ENCODE measurements around the gene CGB7.
"Not testable (repeated sequence)": the region's sequence is repeated elsewhere in the genome, so short reads cannot be mapped to it uniquely, and the experiment has no call there.

The CGB7 gene

DNA sequence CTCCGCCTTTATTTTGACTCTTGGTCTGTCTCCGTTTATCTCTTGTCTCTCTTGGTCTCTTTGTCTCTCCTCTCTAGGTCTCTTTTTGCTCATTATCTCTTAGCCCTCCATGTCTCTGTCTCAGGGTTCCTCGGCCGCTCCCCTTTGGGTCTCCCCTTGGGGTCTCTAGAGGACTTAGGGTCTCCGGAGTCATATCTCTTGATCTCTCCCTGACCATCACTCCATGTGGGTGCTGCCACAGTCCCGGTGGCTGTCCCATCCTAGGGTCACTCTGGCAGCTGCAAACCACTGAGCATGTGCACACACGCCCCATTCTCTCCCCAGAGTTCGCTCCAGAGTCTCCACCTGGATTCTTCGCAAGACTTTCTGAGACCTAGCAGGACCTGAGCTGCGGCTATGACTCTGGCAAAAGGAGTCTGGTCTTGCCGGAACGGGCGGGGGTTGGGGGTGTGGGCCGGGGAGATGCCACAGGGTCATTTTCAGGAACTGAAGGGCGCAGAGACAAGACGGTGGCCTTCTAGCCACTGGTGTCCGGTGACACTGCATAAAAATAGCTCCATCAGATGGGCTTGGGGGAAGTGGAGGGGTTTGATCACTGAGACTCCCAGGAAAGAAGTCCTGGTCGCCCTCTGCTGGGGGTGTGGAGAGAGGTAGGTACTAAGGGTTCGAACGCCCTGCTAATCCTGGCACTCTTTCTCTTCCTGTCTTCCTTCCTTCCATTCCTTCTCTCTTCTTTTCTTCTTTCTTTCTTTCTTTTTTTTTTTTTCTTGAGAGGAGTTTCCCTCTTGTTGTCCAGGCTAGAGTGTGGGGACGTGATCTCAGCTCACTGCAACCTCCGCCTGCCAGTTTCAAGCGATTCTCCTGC lies 16.2 kb upstream of the CGB7 start:
- no peak for DNase-seq

GRCh38 chr19:49071860-49072547 lies 14.5 kb upstream of the CGB7 start:
- DNase-seq, result peak; percentile 22

GRCh38 chr19:49070416-49070815 lies 12.9 kb upstream of the CGB7 start:
- DNase-seq, result no peak

DNA sequence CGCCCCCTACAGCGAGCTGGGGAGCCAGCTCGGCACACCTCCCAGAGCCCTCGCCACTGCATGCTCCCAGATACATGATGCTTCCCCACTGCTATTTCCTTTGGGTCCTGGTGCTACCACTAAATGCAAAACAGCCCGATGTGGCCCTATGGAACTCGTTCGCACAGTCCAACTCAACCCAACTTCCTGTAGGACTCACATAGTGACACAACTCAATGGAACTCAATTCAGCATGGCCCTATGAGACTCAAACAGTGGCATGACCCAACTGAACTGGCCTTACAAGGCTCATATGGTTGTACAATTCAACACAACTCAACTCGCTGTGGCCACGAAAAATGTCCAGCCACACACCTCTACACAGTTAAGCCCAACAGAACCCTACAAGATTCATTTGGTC lies 11.5 kb upstream of the CGB7 start:
- no peak for DNase-seq

DNA sequence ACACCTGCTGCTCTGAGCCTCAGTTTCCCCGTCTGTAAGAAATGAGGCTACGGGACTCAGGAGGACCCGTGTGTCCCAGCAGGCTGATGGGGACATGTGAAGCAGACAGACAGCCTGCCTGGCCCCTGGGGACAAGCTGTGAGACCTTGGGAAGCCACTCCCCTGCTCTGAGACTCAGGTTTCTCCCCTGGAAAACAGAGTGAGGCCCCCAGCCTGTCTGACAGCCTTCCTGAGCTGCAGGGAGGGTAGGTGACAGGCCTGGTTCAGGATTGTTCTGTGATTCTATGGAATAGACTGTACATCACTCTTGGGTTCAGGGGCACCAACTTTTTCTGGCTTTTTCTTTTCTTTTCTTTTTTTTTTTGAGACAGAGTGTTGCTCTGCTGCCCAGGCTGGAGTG lies 10.0 kb upstream of the CGB7 start:
- no peak for DNase-seq

- DNase-seq, result no peak
Measured at GRCh38 chr19:49065905-49066512, 8.5 kb upstream of the CGB7 start.

- DNase-seq, result no peak
Measured at GRCh38 chr19:49064768-49065611, 7.4 kb upstream of the CGB7 start, which contains the start of gene NTF4. NTF4 (minus strand) TSS chr19:49064818; CDS start chr19:49061997, 2,821 bp downstream.

DNA sequence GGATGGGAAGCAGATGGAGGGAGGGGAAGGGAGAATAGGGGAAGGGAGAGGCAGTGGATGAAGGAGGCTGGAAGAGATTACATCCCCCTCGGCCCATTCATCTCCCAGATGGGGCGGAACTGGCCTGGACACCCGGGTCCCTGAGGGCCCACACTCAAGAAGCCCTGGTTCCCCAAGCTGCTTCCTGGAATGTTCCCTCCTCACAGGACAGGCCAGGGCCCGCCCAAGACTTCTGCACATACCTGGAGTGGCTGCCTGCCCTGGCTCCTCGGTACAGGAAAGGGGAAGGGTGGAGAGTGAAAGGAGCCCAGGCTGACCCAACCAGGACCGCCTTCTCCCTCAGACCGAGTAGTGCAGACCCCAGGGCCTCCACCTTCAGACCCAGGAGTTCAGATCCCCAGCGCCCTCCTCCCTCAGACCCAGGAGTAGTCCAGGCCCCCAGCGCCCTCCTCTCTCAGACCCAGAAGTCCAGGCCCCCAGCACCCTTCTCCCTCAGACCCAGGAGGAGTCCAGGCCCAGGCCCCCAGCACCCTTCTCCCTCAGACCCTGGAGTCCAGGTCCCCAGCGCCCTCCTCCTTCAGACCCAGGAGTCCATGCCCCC lies 6.6 kb upstream of the CGB7 start:
- DNase-seq, result no peak

DNA sequence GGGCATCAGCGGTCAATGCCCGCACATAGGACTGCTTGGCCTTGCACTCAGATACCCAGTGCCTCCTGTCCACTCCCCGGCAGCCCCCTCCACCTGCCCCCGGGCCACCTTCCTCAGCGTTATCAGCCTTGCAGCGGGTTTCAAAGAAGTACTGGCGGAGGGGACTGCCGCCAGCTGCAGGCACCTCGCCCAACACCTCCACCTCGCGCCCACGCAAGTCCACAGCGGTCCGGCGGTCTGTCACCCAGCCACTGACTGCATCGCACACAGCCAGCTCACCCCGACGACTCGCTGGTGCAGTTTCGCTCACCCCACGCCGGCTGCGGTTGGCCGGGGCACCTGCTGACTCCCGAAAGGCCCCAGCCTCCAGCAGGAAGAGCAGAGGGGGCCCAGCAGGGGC lies 3.9 kb upstream of the CGB7 start:
- DNase-seq, result no peak

DNA sequence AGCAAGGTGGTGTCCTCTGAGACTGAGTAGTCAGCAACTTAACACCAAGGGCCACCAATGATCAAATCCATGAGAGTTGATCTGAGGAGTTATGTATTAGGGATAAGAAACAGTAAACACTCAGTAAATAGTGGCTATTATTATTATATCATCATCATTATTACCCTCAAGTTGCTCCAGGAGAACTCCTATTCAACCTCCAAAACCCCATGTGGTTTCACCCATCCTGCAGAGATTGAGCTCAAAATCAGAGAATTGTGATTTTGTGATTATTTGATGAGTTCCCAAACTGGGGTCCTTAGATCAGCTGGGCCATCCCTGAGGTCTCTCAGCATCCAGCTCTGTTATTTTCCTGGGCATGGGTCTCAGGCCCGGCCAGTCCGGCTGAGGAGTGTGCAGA lies 3.5 kb upstream of the CGB7 start:
- DNase-seq, result no peak

- no peak for DNase-seq
Measured at GRCh38 chr19:49059053-49059452, 1.5 kb upstream of the CGB7 start.

- DNase-seq, result no peak
Measured at GRCh38 chr19:49058562-49058961, 1.0 kb upstream of the CGB7 start.

DNA sequence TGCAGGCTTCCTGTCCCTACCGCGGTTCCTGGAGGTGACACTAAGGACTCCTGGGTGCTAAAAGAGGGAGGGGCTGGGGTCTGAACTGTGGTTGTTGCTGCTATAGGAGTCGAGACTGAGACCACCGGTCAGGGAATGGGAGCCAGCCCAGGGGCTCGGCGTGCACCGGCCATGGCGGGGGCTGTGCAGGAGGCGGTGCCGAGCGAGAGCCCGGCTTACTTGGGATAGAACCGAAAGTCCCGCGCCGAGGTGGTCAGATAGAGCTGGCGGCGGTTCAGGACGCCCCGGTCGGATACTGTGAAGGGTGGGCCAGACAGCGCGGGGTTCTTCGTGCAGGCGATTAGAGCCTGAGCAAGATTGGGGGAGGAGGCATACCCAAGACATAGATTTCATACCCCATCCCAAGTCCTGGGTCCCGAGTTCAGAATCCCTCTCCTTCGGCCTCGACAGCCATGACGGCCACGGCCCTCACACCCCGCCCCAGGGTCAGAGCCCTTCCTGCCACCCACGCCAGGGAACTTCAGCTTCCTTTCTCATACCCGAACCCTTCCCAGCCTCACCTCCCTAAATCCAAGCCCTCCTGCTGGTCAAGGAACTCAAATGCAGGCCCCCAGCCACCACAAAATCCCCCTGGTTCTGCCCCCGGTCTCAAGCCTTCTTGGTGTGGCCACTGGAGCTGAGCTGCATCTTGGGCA lies 500 bp downstream of the CGB7 start:
- DNase-seq, result not testable (repeated sequence)

GRCh38 chr19:49056101-49056901 lies 1.2 kb downstream of the CGB7 start:
- peak; percentile 44 for DNase-seq

DNA sequence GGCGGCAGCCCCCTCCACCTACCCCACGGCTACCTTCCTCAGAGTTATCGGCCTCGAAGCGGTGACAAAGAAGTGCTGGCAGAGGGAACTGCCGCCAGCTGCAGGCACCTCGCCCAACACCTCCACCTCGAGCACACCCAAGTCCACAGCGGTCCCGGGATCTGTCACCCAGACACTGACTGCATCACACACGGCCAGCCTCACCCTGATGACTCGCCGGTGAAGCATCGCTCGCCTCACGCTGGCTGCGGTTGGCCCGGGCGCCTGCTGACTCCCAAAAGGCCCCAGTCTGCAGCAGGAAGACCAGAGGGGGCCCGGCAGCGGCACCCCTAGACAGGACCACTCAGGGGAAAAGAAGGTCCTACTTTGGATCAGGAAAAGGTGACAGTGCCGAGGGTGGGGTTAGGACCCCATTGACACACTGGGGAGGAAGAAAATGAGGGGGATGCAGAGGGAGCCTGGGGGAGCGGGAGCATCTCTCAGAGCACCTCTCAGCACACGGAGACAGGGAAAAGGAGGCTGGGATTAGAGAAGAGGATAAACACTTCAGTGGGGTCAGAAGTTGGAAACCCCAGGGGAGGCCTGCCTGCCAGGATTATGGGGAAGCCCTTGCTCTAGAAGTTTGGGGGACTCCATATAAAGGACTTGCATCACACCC lies 7.0 kb downstream of the CGB7 start:
- DNase-seq, result not testable (repeated sequence)

DNA sequence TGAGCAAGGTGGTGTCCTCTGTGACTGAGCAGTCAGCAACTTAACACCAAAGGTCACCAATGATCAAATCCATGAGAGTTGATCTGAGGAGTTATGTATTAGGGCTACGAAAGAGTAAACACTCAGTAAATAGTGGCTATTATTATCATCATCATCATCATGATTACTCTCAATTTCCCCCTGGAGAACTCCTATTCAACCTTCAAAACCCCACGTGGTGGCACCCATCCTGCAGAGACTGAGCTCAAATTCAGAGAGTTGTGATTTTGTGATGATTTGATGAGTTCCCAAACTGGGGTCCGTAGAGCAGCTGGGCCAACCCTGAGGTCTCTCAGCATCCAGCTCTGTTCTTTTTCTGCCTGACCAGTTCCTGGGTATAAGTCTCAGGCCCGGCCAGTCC lies 7.7 kb downstream of the CGB7 start:
- DNase-seq, result not testable (repeated sequence)

- not testable (repeated sequence) for DNase-seq
Measured at GRCh38 chr19:49049011-49049410, 8.5 kb downstream of the CGB7 start, which contains the start of gene CGB8. CGB8 (minus strand) TSS chr19:49049111; CDS start chr19:49048739, 372 bp downstream.

DNA sequence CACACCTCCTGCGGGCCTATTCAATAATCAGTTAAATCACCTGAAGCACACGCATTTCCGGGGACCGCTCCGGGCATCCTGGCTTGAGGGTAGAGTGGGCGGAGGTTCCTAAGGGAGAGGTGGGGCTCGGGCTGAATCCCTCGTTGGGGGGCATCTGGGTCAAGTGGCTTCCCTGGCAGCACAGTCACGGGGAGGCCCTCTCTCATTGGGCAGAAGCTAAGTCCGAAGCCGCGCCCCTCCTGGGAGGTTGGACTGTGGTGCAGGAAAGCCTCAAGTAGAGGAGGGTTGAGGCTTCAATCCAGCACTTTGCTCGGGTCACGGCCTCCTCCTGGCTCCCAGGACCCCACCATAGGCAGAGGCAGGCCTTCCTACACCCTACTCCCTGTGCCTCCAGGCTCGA lies 14.0 kb downstream of the CGB7 start, which contains the start of gene CGB5:
Gene CGB5 (plus strand): TSS at position 301 of the 400 bp plus-strand sequence. CDS start 362 bp downstream, outside the sequence.
- not testable (repeated sequence) for DNase-seq

GRCh38 chr19:49042666-49043065 lies 14.9 kb downstream of the CGB7 start:
- not testable (repeated sequence) for DNase-seq

- DNase-seq, result no peak
Measured at GRCh38 chr19:49042177-49042576, 15.4 kb downstream of the CGB7 start.

Data from CD4-positive, alpha-beta T cell treated with Interleukin-21 for 1 hour (primary cell).